Fibroblast of lung (primary cell): ENCODE results near the gene DUSP16. TPM values are rescaled to one million over a fixed set of nuclear protein-coding genes. Genes with fewer than 3 reads are reported as not detected.

Experiments
- DNase-seq, 2 donors: peaks; one replicate each; pipeline versions ENCODE4 v3.0.0 to v3.0.0-alpha.2; 2010; ENCODE audit warnings: low read depth in 2 of 2
- H2AFZ ChIP-seq: 2 replicates; pipeline ENCODE4 v1.5.1; 2012; ENCODE audit warnings: low read length, control low read depth, inconsistent platforms
- H3K27ac ChIP-seq: 2 replicates; pipeline ENCODE4 v1.5.1; 2011; ENCODE audit warnings: low read length, control low read depth; ENCODE audit not compliant: insufficient read depth
- H3K27me3 ChIP-seq: 2 replicates; pipeline ENCODE4 v1.5.1; 2011; ENCODE audit warnings: mild to moderate bottlenecking, low read length; ENCODE audit not compliant: control insufficient read depth, insufficient read depth
- H3K36me3 ChIP-seq: 2 replicates; pipeline ENCODE4 v1.5.1; 2011; ENCODE audit warnings: low read length; ENCODE audit not compliant: control insufficient read depth, insufficient read depth
- H3K4me1 ChIP-seq: 2 replicates; pipeline ENCODE4 v1.5.1; 2011; ENCODE audit warnings: low read length; ENCODE audit not compliant: control insufficient read depth, insufficient read depth; ENCODE audit errors: extremely low read depth
- H3K4me2 ChIP-seq: 2 replicates; pipeline ENCODE4 v1.5.1; 2011; ENCODE audit warnings: low read length, control low read depth; ENCODE audit not compliant: insufficient read depth; ENCODE audit errors: extremely low read depth
- H3K4me3 ChIP-seq, 4 experiments: fragments of 200-600 bp in 1 of 4; sonication (generic) in 1 of 4; replicated peaks in 1 of 4; 2 replicates each; pipeline ENCODE4 v1.5.1; 2011 to 2016; ENCODE audit warnings: low read length in 4 of 4, low read depth in 3 of 4, mild to moderate bottlenecking in 3 of 4, control low read depth in 2 of 4, inconsistent platforms in 1 of 4, mixed read lengths in 1 of 4; ENCODE audit not compliant: insufficient read depth in 1 of 4; ENCODE audit errors: control extremely low read depth in 1 of 4
- H3K79me2 ChIP-seq: 2 replicates; pipeline ENCODE4 v1.5.1; 2012; ENCODE audit warnings: mild to moderate bottlenecking, low read length, inconsistent platforms; ENCODE audit not compliant: control insufficient read depth, insufficient read depth
- H3K9ac ChIP-seq: 2 replicates; pipeline ENCODE4 v1.5.1; 2011; ENCODE audit warnings: mild to moderate bottlenecking, low read length, control low read depth; ENCODE audit not compliant: insufficient read depth
- H3K9me3 ChIP-seq: 2 replicates; pipeline ENCODE4 v1.5.1; 2012; ENCODE audit warnings: low read depth, low read length; ENCODE audit not compliant: control insufficient read depth, insufficient read depth
- H4K20me1 ChIP-seq: 2 replicates; pipeline ENCODE4 v1.5.1; 2011; ENCODE audit warnings: low read length; ENCODE audit not compliant: control insufficient read depth, insufficient read depth; ENCODE audit errors: extremely low read depth
- EZH2 ChIP-seq: IDR thresholded peaks from 2 replicates; pipeline ENCODE4 v1.5.1; 2012; ENCODE audit warnings: low read length, control low read depth, mild to moderate bottlenecking; ENCODE audit errors: missing control alignments
- polyA plus RNA-seq, 2 donors: library from polyadenylated mRNA; depleted of rRNA in 1 of 2; stranded (reverse) in 1 of 2; unstranded in 1 of 2; fragments of >200 nt; gene quantifications; 2 replicates each; pipeline ENCODE4 v1.2.1, GENCODE V29; 2011 to 2012; ENCODE audit warnings: missing spikeins in 1 of 2
- total RNA-seq: library from RNA; depleted of rRNA; stranded (reverse); fragments of >200 nt; gene quantifications from 2 replicates; pipeline ENCODE4 v1.2.1, GENCODE V29; 2014
- TF ChIP-seq, protein P1 (sequence below), 2 donors: IDR thresholded peaks in 1 of 2; conservative IDR thresholded peaks in 1 of 2; 1 replicate in 1 of 2; 2 replicates in 1 of 2; pipeline ENCODE4 v1.5.1; 2011 to 2012; ENCODE audit warnings: low read length in 2 of 2, control low read depth in 1 of 2, inconsistent platforms in 1 of 2, low read depth in 1 of 2, mild to moderate bottlenecking in 1 of 2

DUSP16 gene
- total and polyA plus RNA-seq, 2 donors (not counting 1 experiment from before 2014, with no cell fraction given), result 9.4 to 15.2 TPM

DNA sequence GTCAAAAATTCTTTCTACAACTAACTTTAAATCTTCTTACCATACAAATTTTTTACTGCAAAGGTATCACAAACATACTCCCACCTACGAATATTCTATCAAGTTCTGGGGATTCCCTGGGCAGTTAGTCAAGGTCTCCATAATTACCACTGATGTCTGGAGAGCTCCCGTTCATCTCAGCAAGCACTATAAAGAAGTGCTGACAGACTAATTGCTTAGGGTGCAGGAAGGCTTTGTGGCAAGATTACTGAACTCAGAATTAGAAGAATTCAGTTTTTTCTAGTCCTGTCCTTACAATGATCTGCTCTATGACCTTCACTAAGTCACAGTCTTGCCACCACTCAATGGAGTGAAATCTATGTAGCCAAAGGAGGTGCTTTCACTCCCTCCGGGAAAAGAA lies 61.5 kb downstream of the DUSP16 start:
- Histone ChIP-seq H3K36me3 (no peaks in the 10 kb centered on the region), H3K79me2 (no peaks in the 10 kb centered on the region), H3K27me3 (no peaks in the 10 kb centered on the region), H3K4me1 (peaks cover 4% of the 10 kb centered on the region), H2AFZ (no peak overlapping the region), H4K20me1 (no peaks in the 10 kb centered on the region), H3K4me3 (no peak overlapping the region), H3K27ac (no peak overlapping the region), H3K4me2 (no peak overlapping the region), H3K9me3 (no peaks in the 10 kb centered on the region), H3K9ac (no peak overlapping the region)
- TF ChIP-seq, protein P1, sequence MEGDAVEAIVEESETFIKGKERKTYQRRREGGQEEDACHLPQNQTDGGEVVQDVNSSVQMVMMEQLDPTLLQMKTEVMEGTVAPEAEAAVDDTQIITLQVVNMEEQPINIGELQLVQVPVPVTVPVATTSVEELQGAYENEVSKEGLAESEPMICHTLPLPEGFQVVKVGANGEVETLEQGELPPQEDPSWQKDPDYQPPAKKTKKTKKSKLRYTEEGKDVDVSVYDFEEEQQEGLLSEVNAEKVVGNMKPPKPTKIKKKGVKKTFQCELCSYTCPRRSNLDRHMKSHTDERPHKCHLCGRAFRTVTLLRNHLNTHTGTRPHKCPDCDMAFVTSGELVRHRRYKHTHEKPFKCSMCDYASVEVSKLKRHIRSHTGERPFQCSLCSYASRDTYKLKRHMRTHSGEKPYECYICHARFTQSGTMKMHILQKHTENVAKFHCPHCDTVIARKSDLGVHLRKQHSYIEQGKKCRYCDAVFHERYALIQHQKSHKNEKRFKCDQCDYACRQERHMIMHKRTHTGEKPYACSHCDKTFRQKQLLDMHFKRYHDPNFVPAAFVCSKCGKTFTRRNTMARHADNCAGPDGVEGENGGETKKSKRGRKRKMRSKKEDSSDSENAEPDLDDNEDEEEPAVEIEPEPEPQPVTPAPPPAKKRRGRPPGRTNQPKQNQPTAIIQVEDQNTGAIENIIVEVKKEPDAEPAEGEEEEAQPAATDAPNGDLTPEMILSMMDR (conservative IDR thresholded peaks at IDR 0.05 in 1 of 2, IDR thresholded peaks at IDR 0.05 in 1 of 2; ENCODE audit: low read depth in 1 of 2, low read length in 2 of 2), result no peak
- no peak for TF ChIP-seq EZH2
- DNase-seq, result no peak

DNA sequence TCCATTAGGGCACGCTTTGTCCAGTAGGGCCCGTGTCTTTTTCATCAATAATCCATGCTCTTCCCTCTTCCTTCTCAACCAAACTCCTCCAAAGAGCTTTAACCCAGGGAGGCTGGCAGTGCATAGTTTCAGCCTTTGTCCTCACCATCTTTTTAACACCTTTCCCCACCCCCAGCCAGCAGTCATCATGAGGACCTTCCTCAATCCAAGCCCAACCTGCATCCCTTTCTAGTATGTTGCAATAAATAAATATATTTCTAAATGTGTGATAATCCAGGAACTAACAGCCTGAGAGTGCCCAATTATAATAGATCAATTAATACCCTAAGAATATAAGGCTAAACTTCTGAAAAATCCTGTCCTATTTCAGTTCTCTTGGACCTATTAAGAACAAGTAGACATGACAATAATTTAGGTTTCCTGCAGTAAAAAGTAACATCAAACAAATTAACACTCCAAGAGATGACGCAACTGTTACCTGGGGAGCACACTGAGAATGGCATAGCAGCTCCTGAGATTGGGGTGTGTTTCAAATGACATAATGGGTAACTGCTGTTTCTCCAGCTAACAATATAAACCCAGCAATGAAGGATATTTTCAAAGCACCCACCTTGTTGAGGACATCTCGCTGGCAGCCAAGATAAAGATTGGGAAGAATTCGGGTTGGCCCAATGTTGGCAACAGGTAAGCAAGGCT lies 62.6 kb downstream of the DUSP16 start:
- Histone ChIP-seq H3K4me3 (no peak overlapping the region), H3K27me3 (no peaks in the 10 kb centered on the region), H3K4me1 (no peaks in the 10 kb centered on the region), H4K20me1 (peaks cover 2% of the 10 kb centered on the region), H3K4me2 (no peak overlapping the region), H2AFZ (no peak overlapping the region), H3K9me3 (no peaks in the 10 kb centered on the region), H3K9ac (no peak overlapping the region), H3K27ac (no peak overlapping the region), H3K79me2 (no peaks in the 10 kb centered on the region), H3K36me3 (no peaks in the 10 kb centered on the region)
- TF ChIP-seq, protein P1 (conservative IDR thresholded peaks at IDR 0.05 in 1 of 2, IDR thresholded peaks at IDR 0.05 in 1 of 2; ENCODE audit: low read depth in 1 of 2, low read length in 2 of 2), result no peak
- TF ChIP-seq EZH2, result no peak
- no peak for DNase-seq

DNA sequence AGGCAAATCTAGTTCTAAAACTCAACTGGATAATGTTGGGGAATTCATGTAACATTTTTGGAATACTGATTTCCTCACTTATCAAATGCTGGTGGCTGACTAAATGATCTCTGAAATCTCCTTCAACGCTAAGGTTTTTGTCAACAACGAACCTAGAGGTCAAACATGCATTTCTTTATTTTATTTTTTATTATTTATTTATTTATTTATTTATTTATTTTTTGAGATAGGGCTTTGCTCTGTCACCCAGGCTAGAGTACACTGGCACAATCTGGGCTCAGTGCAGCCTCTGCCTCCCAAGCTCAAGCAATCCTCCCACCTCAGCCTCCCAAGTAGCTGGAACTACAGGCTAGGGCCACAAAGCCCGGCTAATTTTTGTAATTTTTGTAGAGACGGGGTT lies 64.5 kb downstream of the DUSP16 start:
- H3K9me3 ChIP-seq, result no peaks in the 10 kb centered on the region
- no peak overlapping the region for H2AFZ ChIP-seq
- H3K36me3 ChIP-seq, result no peaks in the 10 kb centered on the region
- no peaks in the 10 kb centered on the region for H3K79me2 ChIP-seq
- peaks cover 2% of the 10 kb centered on the region for H4K20me1 ChIP-seq
- no peak for DNase-seq
- no peak overlapping the region for H3K4me3 ChIP-seq
- H3K9ac ChIP-seq, result no peak overlapping the region
- TF ChIP-seq, protein P1 (conservative IDR thresholded peaks at IDR 0.05 in 1 of 2, IDR thresholded peaks at IDR 0.05 in 1 of 2; ENCODE audit: low read depth in 1 of 2, low read length in 2 of 2), result no peak
- no peak for TF ChIP-seq EZH2
- H3K4me1 ChIP-seq, result no peaks in the 10 kb centered on the region
- H3K27ac ChIP-seq, result no peak overlapping the region
- no peak overlapping the region for H3K4me2 ChIP-seq
- no peaks in the 10 kb centered on the region for H3K27me3 ChIP-seq
